Osteocyte (in vitro differentiated cells): ENCODE data around the gene ME3. TPM values are rescaled to one million over a fixed set of nuclear protein-coding genes. Genes with fewer than 3 reads are reported as not detected.
A peak's percentile ranks its signal among the peaks of the same experiment; 100 is the strongest.

Experiments used
- DNase-seq: peaks from one replicate; pipeline ENCODE4 v3.0.0; 2021; ENCODE audit warnings: mixed read lengths; ENCODE audit not compliant: unreplicated experiment; ENCODE audit errors: extremely low spot score
- H3K27ac Mint-ChIP-seq: one replicate; pipeline ENCODE4 v1.8.0; 2021; ENCODE audit warnings: mild to moderate bottlenecking, mixed read lengths; ENCODE audit not compliant: unreplicated experiment
- H3K27me3 Mint-ChIP-seq: one replicate; pipeline ENCODE4 v1.8.0; 2021; ENCODE audit warnings: mixed read lengths; ENCODE audit not compliant: unreplicated experiment
- H3K36me3 Mint-ChIP-seq: one replicate; pipeline ENCODE4 v1.8.0; 2021; ENCODE audit warnings: mixed read lengths; ENCODE audit not compliant: unreplicated experiment
- H3K4me1 Mint-ChIP-seq: one replicate; pipeline ENCODE4 v1.8.0; 2021; ENCODE audit warnings: mixed read lengths; ENCODE audit not compliant: unreplicated experiment
- H3K4me3 Mint-ChIP-seq: one replicate; pipeline ENCODE4 v1.8.0; 2021; ENCODE audit warnings: mild to moderate bottlenecking, moderate library complexity, mixed read lengths; ENCODE audit not compliant: unreplicated experiment
- H3K9me3 Mint-ChIP-seq: one replicate; pipeline ENCODE4 v1.8.0; 2021; ENCODE audit warnings: mixed read lengths; ENCODE audit not compliant: unreplicated experiment
- total RNA-seq: library from RNA; stranded (reverse); gene quantifications from 2 replicates; pipeline ENCODE4 v1.2.1, GENCODE V29; 2021
- TF ChIP-seq, protein P1 (sequence below): fragments of 200-600 bp; sonication (generic); IDR thresholded peaks from 2 replicates; pipeline ENCODE4 v1.5.0; 2021; ENCODE audit warnings: antibody characterized with exemption, mild to moderate bottlenecking, moderate library complexity

The ME3 gene
- total RNA-seq, 1 donor from 2014 or later = 19.5 TPM

DNA sequence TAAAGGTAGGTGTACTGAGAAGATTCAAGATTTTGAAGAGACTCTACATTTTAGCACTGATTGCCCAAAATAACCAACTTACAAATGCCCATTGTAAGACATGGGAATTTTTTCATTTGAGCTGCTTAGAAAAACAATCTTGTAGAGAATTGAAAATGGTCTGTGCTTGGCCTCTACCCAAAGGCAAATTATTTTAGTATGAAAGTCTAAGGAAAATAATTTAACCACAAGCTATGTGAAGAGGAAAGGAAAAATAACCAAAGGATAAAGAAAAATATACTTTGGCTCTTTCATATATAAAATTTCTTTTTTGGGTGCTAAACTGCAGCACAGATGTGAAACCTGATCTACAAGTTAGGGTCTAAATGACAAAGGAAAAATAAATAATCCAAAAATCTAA is 54.9 kb downstream of the ME3 start:
- DNase-seq = no peak
- Mint-ChIP-seq H3K4me3 (no peak overlapping the region), H3K27me3 (no peaks in the 10 kb centered on the region), H3K9me3 (peaks cover 15% of the 10 kb centered on the region), H3K4me1 (peaks cover 71% of the 10 kb centered on the region), H3K36me3 (peaks cover 7% of the 10 kb centered on the region), H3K27ac (peak overlapping the region; percentile 76)
- TF ChIP-seq, protein P1, sequence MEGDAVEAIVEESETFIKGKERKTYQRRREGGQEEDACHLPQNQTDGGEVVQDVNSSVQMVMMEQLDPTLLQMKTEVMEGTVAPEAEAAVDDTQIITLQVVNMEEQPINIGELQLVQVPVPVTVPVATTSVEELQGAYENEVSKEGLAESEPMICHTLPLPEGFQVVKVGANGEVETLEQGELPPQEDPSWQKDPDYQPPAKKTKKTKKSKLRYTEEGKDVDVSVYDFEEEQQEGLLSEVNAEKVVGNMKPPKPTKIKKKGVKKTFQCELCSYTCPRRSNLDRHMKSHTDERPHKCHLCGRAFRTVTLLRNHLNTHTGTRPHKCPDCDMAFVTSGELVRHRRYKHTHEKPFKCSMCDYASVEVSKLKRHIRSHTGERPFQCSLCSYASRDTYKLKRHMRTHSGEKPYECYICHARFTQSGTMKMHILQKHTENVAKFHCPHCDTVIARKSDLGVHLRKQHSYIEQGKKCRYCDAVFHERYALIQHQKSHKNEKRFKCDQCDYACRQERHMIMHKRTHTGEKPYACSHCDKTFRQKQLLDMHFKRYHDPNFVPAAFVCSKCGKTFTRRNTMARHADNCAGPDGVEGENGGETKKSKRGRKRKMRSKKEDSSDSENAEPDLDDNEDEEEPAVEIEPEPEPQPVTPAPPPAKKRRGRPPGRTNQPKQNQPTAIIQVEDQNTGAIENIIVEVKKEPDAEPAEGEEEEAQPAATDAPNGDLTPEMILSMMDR = no peak

DNA sequence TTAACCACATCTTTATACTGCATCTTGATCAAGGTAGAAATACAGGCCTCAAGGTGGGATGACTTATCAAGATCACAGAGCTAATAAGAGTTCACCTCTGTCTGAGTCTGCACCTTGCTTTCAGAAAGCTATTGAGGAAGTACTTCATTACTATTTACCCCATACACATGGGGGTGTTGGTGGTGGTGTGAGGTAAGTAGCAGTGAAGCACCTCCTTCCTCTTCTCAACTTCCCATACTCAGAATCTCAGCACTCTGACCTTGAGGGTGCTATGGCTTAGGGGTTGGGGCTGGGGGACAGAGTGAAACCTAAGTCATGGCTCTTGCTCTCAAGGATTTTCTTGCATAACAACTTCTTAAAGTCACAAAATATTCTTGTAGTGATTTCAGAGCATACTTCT is 56.9 kb downstream of the ME3 start:
- TF ChIP-seq, protein P1 = no peak
- Mint-ChIP-seq H3K27ac (peak overlapping the region; percentile 54), H3K9me3 (peaks cover 15% of the 10 kb centered on the region), H3K36me3 (peaks cover 7% of the 10 kb centered on the region), H3K4me3 (no peak overlapping the region), H3K27me3 (no peaks in the 10 kb centered on the region), H3K4me1 (peaks cover 54% of the 10 kb centered on the region)
- DNase-seq = no peak

DNA sequence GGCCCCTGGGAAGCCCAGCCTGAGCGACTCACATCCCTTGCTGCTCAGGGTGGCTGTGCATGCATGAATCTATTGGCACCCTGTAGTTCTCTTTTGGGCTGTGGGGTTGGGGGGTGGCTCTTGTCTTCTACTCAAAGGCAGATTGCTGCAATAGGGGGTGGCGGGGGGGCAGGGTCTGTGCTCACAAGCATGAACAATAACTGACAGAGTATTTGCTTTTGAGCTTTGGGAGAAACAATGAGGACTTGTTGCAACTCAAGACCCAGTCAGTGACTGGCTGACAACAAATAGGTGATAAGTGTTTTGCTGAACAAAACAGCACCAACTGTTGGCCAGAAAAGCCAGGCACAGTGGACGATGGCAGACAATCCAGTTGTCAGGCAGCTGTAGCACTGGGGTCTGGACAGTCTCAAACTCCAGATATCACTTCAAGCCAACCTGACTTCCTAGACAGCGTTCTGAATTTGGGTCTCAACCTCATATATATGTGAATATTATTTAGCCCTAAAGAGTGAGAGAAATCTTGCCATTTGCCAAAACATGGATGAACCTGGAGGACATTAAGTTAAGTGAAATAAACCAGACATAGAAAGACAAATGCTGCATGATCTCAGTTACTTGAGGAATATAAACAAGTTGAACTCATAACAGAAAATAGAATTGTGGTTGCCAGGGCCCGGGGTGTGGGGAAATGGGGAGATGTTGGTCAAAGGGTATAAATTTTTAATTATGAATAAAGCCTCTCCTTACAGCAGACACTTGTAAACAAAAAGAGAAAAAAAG is 61.7 kb downstream of the ME3 start:
- TF ChIP-seq, protein P1 = no peak
- DNase-seq = no peak
- Mint-ChIP-seq H3K27me3 (no peaks in the 10 kb centered on the region), H3K4me3 (no peak overlapping the region), H3K9me3 (peaks cover 15% of the 10 kb centered on the region), H3K27ac (no peak overlapping the region), H3K36me3 (peaks cover 7% of the 10 kb centered on the region), H3K4me1 (peaks cover 47% of the 10 kb centered on the region)

DNA sequence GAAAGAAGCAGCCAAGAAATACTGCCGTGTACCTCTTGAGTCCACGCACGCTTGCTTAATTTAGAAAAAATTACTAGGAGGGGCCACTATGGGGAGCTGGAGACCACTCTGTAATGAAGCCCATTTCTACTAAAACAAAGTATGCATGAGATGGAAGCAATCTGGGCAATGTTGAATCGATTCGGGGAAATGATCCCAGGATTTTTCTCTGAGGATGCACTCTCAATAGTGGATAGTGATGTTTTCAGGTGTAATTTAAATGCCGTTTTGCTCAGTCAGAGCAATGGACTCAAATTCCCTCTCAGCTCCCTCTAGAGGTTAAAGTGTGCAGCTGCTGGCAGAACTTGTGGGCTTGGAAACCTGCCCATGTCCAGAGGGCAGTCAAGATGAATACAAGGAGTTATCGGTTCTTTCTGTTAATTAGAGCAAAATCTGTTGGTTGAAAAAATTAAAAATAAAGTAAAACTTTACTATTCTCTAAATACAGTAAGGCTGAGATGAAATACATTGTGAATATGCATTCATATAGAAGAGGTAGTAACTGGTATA is 64.1 kb downstream of the ME3 start:
- TF ChIP-seq, protein P1 = peak; percentile 96
- peak overlapping the region; percentile 15 for H3K27ac Mint-ChIP-seq
- peaks cover 33% of the 10 kb centered on the region for H3K4me1 Mint-ChIP-seq
- no peak for DNase-seq
- peaks cover 6% of the 10 kb centered on the region for H3K36me3 Mint-ChIP-seq
- peaks cover 3% of the 10 kb centered on the region for H3K9me3 Mint-ChIP-seq
- no peak overlapping the region for H3K4me3 Mint-ChIP-seq
- H3K27me3 Mint-ChIP-seq = no peaks in the 10 kb centered on the region

DNA sequence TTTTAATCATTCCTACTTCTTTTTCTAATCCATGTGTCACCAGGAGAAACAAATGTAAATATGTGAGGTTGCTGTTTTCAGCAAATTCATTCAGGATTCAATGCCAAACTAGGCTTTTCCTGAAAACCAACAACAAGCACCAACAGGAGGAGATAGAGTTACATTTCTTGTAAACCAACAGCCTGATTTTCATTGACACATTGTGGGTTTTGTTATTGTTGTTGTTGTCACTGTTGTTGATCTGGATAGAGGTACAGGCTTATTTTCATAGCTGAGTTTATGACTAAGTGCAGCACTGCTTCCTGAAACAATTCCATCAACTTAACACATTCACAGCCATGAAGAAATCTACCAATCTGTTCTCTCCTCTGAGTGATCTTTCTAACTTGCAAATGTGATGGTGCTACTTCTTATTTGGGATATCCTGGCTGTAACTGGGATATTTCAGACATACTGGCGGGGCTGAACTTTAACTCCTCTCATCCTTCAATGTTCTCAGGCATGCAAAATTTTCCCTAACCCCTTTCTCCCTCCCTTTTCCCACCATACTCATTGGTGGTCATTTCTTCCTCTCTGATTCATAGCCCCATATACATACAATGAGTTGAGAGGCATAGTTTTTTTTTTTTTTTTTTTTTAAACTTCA is 65.5 kb downstream of the ME3 start:
- H3K9me3 Mint-ChIP-seq = no peaks in the 10 kb centered on the region
- H3K27ac Mint-ChIP-seq = peak overlapping the region; percentile 76
- H3K36me3 Mint-ChIP-seq = no peaks in the 10 kb centered on the region
- no peak overlapping the region for H3K4me3 Mint-ChIP-seq
- no peaks in the 10 kb centered on the region for H3K27me3 Mint-ChIP-seq
- TF ChIP-seq, protein P1 = peak; percentile 17
- DNase-seq = no peak
- peaks cover 33% of the 10 kb centered on the region for H3K4me1 Mint-ChIP-seq
